K562 (cell line): Measurements from ENCODE around the gene LIN9. TPM values are rescaled to one million over a fixed set of nuclear protein-coding genes. Genes with fewer than 3 reads are reported as not detected.

Experiments
- BRD9 ChIP-seq: fragments of 450-650 bp; IDR thresholded peaks from 2 replicates; pipeline ENCODE4 v1.6.1; 2018; ENCODE audit warnings: low read depth; ENCODE audit not compliant: partially characterized antibody
- CCNT2 ChIP-seq: IDR thresholded peaks from 2 replicates; pipeline ENCODE4 v1.6.1; 2011; ENCODE audit warnings: borderline replicate concordance, low read depth, mild to moderate bottlenecking, moderate library complexity, mixed read lengths, low read length; ENCODE audit not compliant: insufficient read length; ENCODE audit errors: extremely low read depth
- ELF2 ChIP-seq: fragments of 250-450 bp; sonication (Bioruptor Pico); IDR thresholded peaks from 2 replicates; pipeline ENCODE4 v1.5.0; 2021; ENCODE audit warnings: mild to moderate bottlenecking
- EWSR1 ChIP-seq: fragments of 450-650 bp; IDR thresholded peaks from 2 replicates; pipeline ENCODE4 v1.6.1; 2018; ENCODE audit warnings: borderline replicate concordance, mild to moderate bottlenecking, low read depth, moderate library complexity; ENCODE audit not compliant: partially characterized antibody
- GATAD2A ChIP-seq: fragments of 450-650 bp; IDR thresholded peaks from 2 replicates; pipeline ENCODE4 v1.6.1; 2017
- MEF2A ChIP-seq: IDR thresholded peaks from 2 replicates; pipeline ENCODE4 v1.6.1; 2011; ENCODE audit warnings: low read depth, mild to moderate bottlenecking, low read length, moderate library complexity; ENCODE audit not compliant: control insufficient read depth
- MXI1 ChIP-seq: IDR thresholded peaks from 2 replicates; pipeline ENCODE4 v1.6.1; 2011; ENCODE audit warnings: low read depth, mild to moderate bottlenecking, improper control_type of control experiment, low read length
- POLR3G ChIP-seq: IDR thresholded peaks from 2 replicates; pipeline ENCODE4 v1.6.1; 2011; ENCODE audit not compliant: insufficient read length, insufficient replicate concordance; ENCODE audit errors: extremely low read depth
- SIRT6 ChIP-seq: IDR thresholded peaks from one replicate; pipeline ENCODE4 v1.6.1; 2012; ENCODE audit warnings: low read depth, mild to moderate bottlenecking, control low read depth, inconsistent platforms, low read length, moderate library complexity
- SMARCB1 ChIP-seq: IDR thresholded peaks from 2 replicates; pipeline ENCODE4 v1.6.1; 2011; ENCODE audit warnings: improper control_type of control experiment, low read depth; ENCODE audit not compliant: insufficient read length
- SMARCE1 ChIP-seq: fragments of 450-650 bp; IDR thresholded peaks from 2 replicates; pipeline ENCODE4 v1.7.1; 2016; ENCODE audit warnings: mild to moderate bottlenecking
- SRSF3 ChIP-seq: fragments of 200-400 bp; formaldehyde crosslinking; IDR thresholded peaks from 2 replicates; pipeline ENCODE4 v1.6.1; 2016; ENCODE audit warnings: mild to moderate bottlenecking, low read length, moderate library complexity; ENCODE audit not compliant: insufficient read depth
- TCF7L2 ChIP-seq: fragments of 150-350 bp; IDR thresholded peaks from 2 replicates; pipeline ENCODE4 v1.6.1; 2016; ENCODE audit warnings: low read depth, mild to moderate bottlenecking, low read length, moderate library complexity
- ZNF140 ChIP-seq: fragments of 250-450 bp; sonication (Bioruptor Pico); IDR thresholded peaks from 2 replicates; pipeline ENCODE4 v1.8.0; 2021; ENCODE audit warnings: moderate library complexity, mild to moderate bottlenecking, inconsistent platforms
- ZNF785 ChIP-seq: fragments of 250-450 bp; sonication (Bioruptor Pico); IDR thresholded peaks from 2 replicates; pipeline ENCODE4 v1.4.0; 2020; ENCODE audit warnings: mild to moderate bottlenecking
- polyA plus RNA-seq, 8 experiments: library from polyadenylated mRNA; depleted of rRNA in 4 of 8; stranded (reverse) in 5 of 8; unstranded in 3 of 8; fragments of >200 nt; fragmentation: Nextera tagmentation in 2 of 8; fragmentation: Illumina TruSeq in 1 of 8; extraction: Ambion mirVana in 2 of 8; extraction: Trizol in 1 of 8; gene quantifications; 2 replicates each; pipeline versions ENCODE4 v1.2.1 to v1.2.3, GENCODE V29; 2011 to 2014; ENCODE audit warnings: inconsistent platforms in 1 of 8, missing spikeins in 1 of 8
- total RNA-seq, 7 experiments: library from RNA; depleted of rRNA in 6 of 7; stranded (reverse); fragments of >200 nt in 6 of 7; fragmentation: Illumina TruSeq in 2 of 7; extraction: Trizol in 2 of 7; gene quantifications; 2 replicates each; pipeline versions ENCODE4 v1.2.1 to v1.2.3, GENCODE V29; 2011 to 2021; ENCODE audit warnings: low replicate concordance in 1 of 7
- TF ChIP-seq, protein P1 (sequence below): sonication (generic); formaldehyde crosslinking; IDR thresholded peaks from 2 replicates; pipeline ENCODE4 v1.8.0; 2022; ENCODE audit warnings: missing genetic modification reagents, mild to moderate bottlenecking, borderline replicate concordance
- TF ChIP-seq, protein P2 (sequence below): fragments of 200-800 bp; sonication (Bioruptor generic); IDR thresholded peaks from 2 replicates; pipeline ENCODE4 v1.6.1; 2016; ENCODE audit warnings: missing genetic modification characterization, missing compliant biosample characterization
- TF ChIP-seq, protein P3 (sequence below): fragments of 450-650 bp; IDR thresholded peaks from 2 replicates; pipeline ENCODE4 v1.7.0; 2016; ENCODE audit warnings: borderline replicate concordance

The LIN9 gene
- total and polyA plus RNA-seq, 9 of the 15 experiments (the other 6 are each of a cell fraction or from before 2014, with no cell fraction given) = 18.8 to 33.0 (median 25.5) TPM

DNA sequence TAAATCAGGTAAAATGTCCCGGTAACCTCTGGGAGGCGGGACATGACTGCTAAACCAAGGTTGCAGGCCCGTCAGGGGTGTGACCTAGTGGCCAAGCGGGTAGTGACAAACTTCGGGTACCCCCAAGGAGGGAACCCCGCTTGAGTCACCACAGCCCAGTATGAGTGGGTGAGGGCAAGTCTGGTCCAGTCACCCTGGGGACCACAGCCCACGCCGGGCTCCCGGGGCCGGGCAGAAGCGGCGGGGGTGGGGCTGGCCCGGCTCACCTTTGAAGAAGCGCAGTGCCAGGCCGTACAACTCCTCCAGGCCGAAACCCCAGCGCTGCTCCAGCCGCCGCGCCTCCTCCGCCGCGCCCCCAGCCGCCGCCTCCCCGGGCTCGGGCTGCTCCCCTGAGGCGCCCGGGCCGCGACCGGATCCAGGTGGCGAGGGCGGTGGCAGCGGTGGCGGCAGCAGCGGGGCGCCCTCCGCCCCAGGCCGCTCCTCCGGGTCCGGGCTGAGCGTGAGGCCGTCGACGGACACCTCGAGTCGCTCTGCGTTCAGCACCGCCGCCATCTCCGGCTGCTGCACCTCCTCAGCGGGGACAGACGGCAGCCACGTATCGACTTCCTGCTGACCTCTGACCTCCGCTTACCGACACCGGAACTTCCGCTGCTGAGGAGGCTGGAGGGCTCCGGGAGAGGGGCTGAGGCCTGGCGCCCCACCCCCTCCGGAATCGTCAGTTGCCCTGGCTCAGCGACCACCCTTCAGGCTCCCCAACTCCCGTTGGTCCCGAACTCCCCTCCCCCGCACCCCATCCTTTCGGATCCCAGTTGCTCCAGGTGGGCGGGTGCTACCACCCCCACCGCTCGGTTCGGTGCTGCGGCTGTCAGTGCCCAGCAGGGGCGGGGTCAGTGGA lies 122.6 kb downstream of the LIN9 start, which contains the start of gene ACBD3 (continued):
- TF ChIP-seq, protein P1, sequence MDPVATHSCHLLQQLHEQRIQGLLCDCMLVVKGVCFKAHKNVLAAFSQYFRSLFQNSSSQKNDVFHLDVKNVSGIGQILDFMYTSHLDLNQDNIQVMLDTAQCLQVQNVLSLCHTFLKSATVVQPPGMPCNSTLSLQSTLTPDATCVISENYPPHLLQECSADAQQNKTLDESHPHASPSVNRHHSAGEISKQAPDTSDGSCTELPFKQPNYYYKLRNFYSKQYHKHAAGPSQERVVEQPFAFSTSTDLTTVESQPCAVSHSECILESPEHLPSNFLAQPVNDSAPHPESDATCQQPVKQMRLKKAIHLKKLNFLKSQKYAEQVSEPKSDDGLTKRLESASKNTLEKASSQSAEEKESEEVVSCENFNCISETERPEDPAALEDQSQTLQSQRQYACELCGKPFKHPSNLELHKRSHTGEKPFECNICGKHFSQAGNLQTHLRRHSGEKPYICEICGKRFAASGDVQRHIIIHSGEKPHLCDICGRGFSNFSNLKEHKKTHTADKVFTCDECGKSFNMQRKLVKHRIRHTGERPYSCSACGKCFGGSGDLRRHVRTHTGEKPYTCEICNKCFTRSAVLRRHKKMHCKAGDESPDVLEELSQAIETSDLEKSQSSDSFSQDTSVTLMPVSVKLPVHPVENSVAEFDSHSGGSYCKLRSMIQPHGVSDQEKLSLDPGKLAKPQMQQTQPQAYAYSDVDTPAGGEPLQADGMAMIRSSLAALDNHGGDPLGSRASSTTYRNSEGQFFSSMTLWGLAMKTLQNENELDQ (CRISPR knock-in tag) = no peak
- TF ChIP-seq SMARCE1 = no peak
- no peak for TF ChIP-seq POLR3G
- TF ChIP-seq, protein P2, sequence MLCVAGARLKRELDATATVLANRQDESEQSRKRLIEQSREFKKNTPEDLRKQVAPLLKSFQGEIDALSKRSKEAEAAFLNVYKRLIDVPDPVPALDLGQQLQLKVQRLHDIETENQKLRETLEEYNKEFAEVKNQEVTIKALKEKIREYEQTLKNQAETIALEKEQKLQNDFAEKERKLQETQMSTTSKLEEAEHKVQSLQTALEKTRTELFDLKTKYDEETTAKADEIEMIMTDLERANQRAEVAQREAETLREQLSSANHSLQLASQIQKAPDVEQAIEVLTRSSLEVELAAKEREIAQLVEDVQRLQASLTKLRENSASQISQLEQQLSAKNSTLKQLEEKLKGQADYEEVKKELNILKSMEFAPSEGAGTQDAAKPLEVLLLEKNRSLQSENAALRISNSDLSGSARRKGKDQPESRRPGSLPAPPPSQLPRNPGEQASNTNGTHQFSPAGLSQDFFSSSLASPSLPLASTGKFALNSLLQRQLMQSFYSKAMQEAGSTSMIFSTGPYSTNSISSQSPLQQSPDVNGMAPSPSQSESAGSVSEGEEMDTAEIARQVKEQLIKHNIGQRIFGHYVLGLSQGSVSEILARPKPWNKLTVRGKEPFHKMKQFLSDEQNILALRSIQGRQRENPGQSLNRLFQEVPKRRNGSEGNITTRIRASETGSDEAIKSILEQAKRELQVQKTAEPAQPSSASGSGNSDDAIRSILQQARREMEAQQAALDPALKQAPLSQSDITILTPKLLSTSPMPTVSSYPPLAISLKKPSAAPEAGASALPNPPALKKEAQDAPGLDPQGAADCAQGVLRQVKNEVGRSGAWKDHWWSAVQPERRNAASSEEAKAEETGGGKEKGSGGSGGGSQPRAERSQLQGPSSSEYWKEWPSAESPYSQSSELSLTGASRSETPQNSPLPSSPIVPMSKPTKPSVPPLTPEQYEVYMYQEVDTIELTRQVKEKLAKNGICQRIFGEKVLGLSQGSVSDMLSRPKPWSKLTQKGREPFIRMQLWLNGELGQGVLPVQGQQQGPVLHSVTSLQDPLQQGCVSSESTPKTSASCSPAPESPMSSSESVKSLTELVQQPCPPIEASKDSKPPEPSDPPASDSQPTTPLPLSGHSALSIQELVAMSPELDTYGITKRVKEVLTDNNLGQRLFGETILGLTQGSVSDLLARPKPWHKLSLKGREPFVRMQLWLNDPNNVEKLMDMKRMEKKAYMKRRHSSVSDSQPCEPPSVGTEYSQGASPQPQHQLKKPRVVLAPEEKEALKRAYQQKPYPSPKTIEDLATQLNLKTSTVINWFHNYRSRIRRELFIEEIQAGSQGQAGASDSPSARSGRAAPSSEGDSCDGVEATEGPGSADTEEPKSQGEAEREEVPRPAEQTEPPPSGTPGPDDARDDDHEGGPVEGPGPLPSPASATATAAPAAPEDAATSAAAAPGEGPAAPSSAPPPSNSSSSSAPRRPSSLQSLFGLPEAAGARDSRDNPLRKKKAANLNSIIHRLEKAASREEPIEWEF (CRISPR knock-in tag) = no peak
- TF ChIP-seq SMARCB1 = no peak
- no peak for TF ChIP-seq TCF7L2
- TF ChIP-seq CCNT2 = peak; percentile 76
- TF ChIP-seq GATAD2A = peak; percentile 94
- TF ChIP-seq SIRT6 = no peak
- 0 out of 2 replicates have a peak, but pooled peaks have one; percentile 37 for TF ChIP-seq SRSF3
- TF ChIP-seq, protein P3, sequence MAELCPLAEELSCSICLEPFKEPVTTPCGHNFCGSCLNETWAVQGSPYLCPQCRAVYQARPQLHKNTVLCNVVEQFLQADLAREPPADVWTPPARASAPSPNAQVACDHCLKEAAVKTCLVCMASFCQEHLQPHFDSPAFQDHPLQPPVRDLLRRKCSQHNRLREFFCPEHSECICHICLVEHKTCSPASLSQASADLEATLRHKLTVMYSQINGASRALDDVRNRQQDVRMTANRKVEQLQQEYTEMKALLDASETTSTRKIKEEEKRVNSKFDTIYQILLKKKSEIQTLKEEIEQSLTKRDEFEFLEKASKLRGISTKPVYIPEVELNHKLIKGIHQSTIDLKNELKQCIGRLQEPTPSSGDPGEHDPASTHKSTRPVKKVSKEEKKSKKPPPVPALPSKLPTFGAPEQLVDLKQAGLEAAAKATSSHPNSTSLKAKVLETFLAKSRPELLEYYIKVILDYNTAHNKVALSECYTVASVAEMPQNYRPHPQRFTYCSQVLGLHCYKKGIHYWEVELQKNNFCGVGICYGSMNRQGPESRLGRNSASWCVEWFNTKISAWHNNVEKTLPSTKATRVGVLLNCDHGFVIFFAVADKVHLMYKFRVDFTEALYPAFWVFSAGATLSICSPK = no peak
- TF ChIP-seq BRD9 = peak; percentile 70
- TF ChIP-seq ELF2 (CRISPR knock-in tag) = peak; percentile 83
- TF ChIP-seq MEF2A = no peak
- TF ChIP-seq ZNF785 (CRISPR knock-in tag) = no peak
- no peak for TF ChIP-seq ZNF140 (CRISPR knock-in tag)
- TF ChIP-seq MXI1 = no peak; the same call in 1 of the 2 replicates
- no peak for TF ChIP-seq EWSR1
